Nephron (organoid): ENCODE data around the gene KRTAP5-9.

Experiments
- H3K27ac Mint-ChIP-seq, 3 experiments: 2 replicates each; pipeline ENCODE4 v1.8.0; 2020; ENCODE audit warnings: mixed read lengths in 3 of 3, mild to moderate bottlenecking in 2 of 3, moderate library complexity in 1 of 3
- H3K27me3 Mint-ChIP-seq: 2 replicates; pipeline ENCODE4 v1.8.0; 2021; ENCODE audit warnings: low read depth, mild to moderate bottlenecking, moderate library complexity, mixed read lengths
- H3K36me3 Mint-ChIP-seq: 2 replicates; pipeline ENCODE4 v1.8.0; 2020; ENCODE audit warnings: low read depth, mixed read lengths
- H3K4me1 Mint-ChIP-seq: 2 replicates; pipeline ENCODE4 v1.8.0; 2020; ENCODE audit warnings: mixed read lengths
- H3K4me3 Mint-ChIP-seq, 3 experiments: 2 replicates each; pipeline ENCODE4 v1.8.0; 2020; ENCODE audit warnings: mild to moderate bottlenecking in 3 of 3, mixed read lengths in 3 of 3, moderate library complexity in 2 of 3
- H3K9me3 Mint-ChIP-seq: 2 replicates; pipeline ENCODE4 v1.8.0; 2020; ENCODE audit warnings: mixed read lengths
- CTCF ChIP-seq, 3 experiments: fragments of 200-600 bp; sonication (generic); IDR thresholded peaks; one replicate each; pipeline ENCODE4 v1.5.0; 2021; ENCODE audit warnings: antibody characterized with exemption in 3 of 3; ENCODE audit not compliant: unreplicated experiment in 3 of 3

KRTAP5-9 gene

GRCh38 chr11:71502871-71503435, 45.3 kb upstream of the KRTAP5-9 start:
- TF ChIP-seq CTCF (IDR thresholded peaks at IDR 0.05; ENCODE audit: unreplicated experiment in 3 of 3) = no peak
- no peak overlapping the region for H3K27ac Mint-ChIP-seq
- no peaks in the 10 kb centered on the region for H3K27me3 Mint-ChIP-seq
- no peaks in the 10 kb centered on the region for H3K4me1 Mint-ChIP-seq
- H3K9me3 Mint-ChIP-seq = peaks cover 6% of the 10 kb centered on the region
- H3K4me3 Mint-ChIP-seq = no peak overlapping the region
- peaks cover 44% of the 10 kb centered on the region for H3K36me3 Mint-ChIP-seq

- H3K4me3 Mint-ChIP-seq = no peak overlapping the region
- H3K9me3 Mint-ChIP-seq = peaks cover 22% of the 10 kb centered on the region
- peaks cover 46% of the 10 kb centered on the region for H3K36me3 Mint-ChIP-seq
- no peak for TF ChIP-seq CTCF (IDR thresholded peaks at IDR 0.05; ENCODE audit: unreplicated experiment in 3 of 3)
- no peak overlapping the region for H3K27ac Mint-ChIP-seq
- no peaks in the 10 kb centered on the region for H3K27me3 Mint-ChIP-seq
- no peaks in the 10 kb centered on the region for H3K4me1 Mint-ChIP-seq
Observed at GRCh38 chr11:71504531-71504930, 43.7 kb upstream of the KRTAP5-9 start.

- Mint-ChIP-seq H3K27ac (no peak overlapping the region), H3K27me3 (no peaks in the 10 kb centered on the region), H3K36me3 (peaks cover 50% of the 10 kb centered on the region), H3K4me3 (no peak overlapping the region), H3K9me3 (peaks cover 27% of the 10 kb centered on the region), H3K4me1 (no peaks in the 10 kb centered on the region)
- no peak for TF ChIP-seq CTCF (IDR thresholded peaks at IDR 0.05; ENCODE audit: unreplicated experiment in 3 of 3)
Observed at GRCh38 chr11:71505001-71505400, 43.2 kb upstream of the KRTAP5-9 start.

- Mint-ChIP-seq H3K9me3 (peaks cover 29% of the 10 kb centered on the region), H3K27ac (no peak overlapping the region), H3K4me3 (no peak overlapping the region), H3K36me3 (peaks cover 43% of the 10 kb centered on the region), H3K27me3 (no peaks in the 10 kb centered on the region), H3K4me1 (no peaks in the 10 kb centered on the region)
- no peak for TF ChIP-seq CTCF (IDR thresholded peaks at IDR 0.05; ENCODE audit: unreplicated experiment in 3 of 3)
Observed at GRCh38 chr11:71505781-71506180, 42.4 kb upstream of the KRTAP5-9 start.

GRCh38 chr11:71507102-71507501, 41.1 kb upstream of the KRTAP5-9 start:
- H3K4me3 Mint-ChIP-seq = no peak overlapping the region
- no peaks in the 10 kb centered on the region for H3K4me1 Mint-ChIP-seq
- no peak overlapping the region for H3K27ac Mint-ChIP-seq
- H3K9me3 Mint-ChIP-seq = peaks cover 35% of the 10 kb centered on the region
- peaks cover 42% of the 10 kb centered on the region for H3K36me3 Mint-ChIP-seq
- H3K27me3 Mint-ChIP-seq = no peaks in the 10 kb centered on the region
- TF ChIP-seq CTCF (IDR thresholded peaks at IDR 0.05; ENCODE audit: unreplicated experiment in 3 of 3) = no peak
